K562 (cell line): ENCODE data around the gene KASH5. TPM values are rescaled to one million over a fixed set of nuclear protein-coding genes. Genes with fewer than 3 reads are reported as not detected.

Experiments
- CHAMP1 ChIP-seq: fragments of 450-650 bp; IDR thresholded peaks from 2 replicates; pipeline ENCODE4 v1.6.1; 2016; ENCODE audit warnings: mild to moderate bottlenecking
- CTCF ChIP-seq, 3 experiments: IDR thresholded peaks in 2 of 3; conservative IDR thresholded peaks in 1 of 3; 2 replicates each; pipeline ENCODE4 v1.5.1; 2011 to 2012; ENCODE audit warnings: low read length in 3 of 3, mild to moderate bottlenecking in 3 of 3, control low read depth in 2 of 3, improper control_type of control experiment in 1 of 3, inconsistent platforms in 1 of 3, low read depth in 1 of 3, mixed read lengths in 1 of 3, moderate library complexity in 1 of 3; ENCODE audit not compliant: insufficient read depth in 2 of 3
- ELK3 ChIP-seq: fragments of 450-650 bp; formaldehyde crosslinking; IDR thresholded peaks from 2 replicates; pipeline ENCODE4 v1.4.0; 2020; ENCODE audit warnings: mild to moderate bottlenecking
- FOXA1 ChIP-seq: fragments of 450-650 bp; IDR thresholded peaks from 2 replicates; pipeline ENCODE4 v1.6.1; 2016; ENCODE audit warnings: mild to moderate bottlenecking, borderline replicate concordance
- HDAC1 ChIP-seq, 2 experiments: fragments of 450-650 bp; IDR thresholded peaks; 2 replicates each; pipeline ENCODE4 v1.6.1; 2016 to 2017; ENCODE audit warnings: inconsistent platforms in 1 of 2, mild to moderate bottlenecking in 1 of 2, moderate library complexity in 1 of 2
- HDAC3 ChIP-seq: fragments of 450-650 bp; IDR thresholded peaks from 2 replicates; pipeline ENCODE4 v1.6.1; 2018; ENCODE audit warnings: borderline replicate concordance, mild to moderate bottlenecking, moderate library complexity; ENCODE audit not compliant: partially characterized antibody
- HSF4 ChIP-seq: fragments of 250-450 bp; sonication (Bioruptor Pico); IDR thresholded peaks from 2 replicates; pipeline ENCODE4 v2.1.2; 2022; ENCODE audit warnings: mild to moderate bottlenecking, moderate library complexity, borderline replicate concordance
- KAT7 ChIP-seq: sonication (generic); formaldehyde crosslinking; IDR thresholded peaks from 2 replicates; pipeline ENCODE4 v1.8.0; 2022; ENCODE audit warnings: missing genetic modification reagents, mild to moderate bottlenecking, borderline replicate concordance
- KAT8 ChIP-seq: fragments of 450-650 bp; IDR thresholded peaks from 2 replicates; pipeline ENCODE4 v1.6.1; 2016; ENCODE audit warnings: low read depth, mild to moderate bottlenecking
- NCOA4 ChIP-seq: fragments of 450-650 bp; IDR thresholded peaks from 2 replicates; pipeline ENCODE4 v1.6.1; 2018; ENCODE audit warnings: mild to moderate bottlenecking; ENCODE audit not compliant: partially characterized antibody
- RBM25 ChIP-seq: fragments of 200-400 bp; formaldehyde crosslinking; IDR thresholded peaks from 2 replicates; pipeline ENCODE4 v1.6.1; 2018; ENCODE audit warnings: low read length, low read depth, moderate library complexity; ENCODE audit not compliant: severe bottlenecking
- SMARCC2 ChIP-seq: fragments of 450-650 bp; IDR thresholded peaks from 2 replicates; pipeline ENCODE4 v1.6.1; 2017; ENCODE audit warnings: antibody characterized with exemption, moderate library complexity, mild to moderate bottlenecking, low read depth
- SOX6 ChIP-seq: fragments of 450-650 bp; IDR thresholded peaks from 2 replicates; pipeline ENCODE4 v1.6.1; 2014; ENCODE audit warnings: mild to moderate bottlenecking
- TAF7 ChIP-seq: fragments of 450-650 bp; IDR thresholded peaks from 2 replicates; pipeline ENCODE4 v1.6.1; 2016; ENCODE audit warnings: missing genetic modification characterization, missing compliant biosample characterization
- TFAP4 ChIP-seq: sonication (generic); formaldehyde crosslinking; IDR thresholded peaks from 2 replicates; pipeline ENCODE4 v1.8.0; 2022; ENCODE audit warnings: missing genetic modification reagents, mild to moderate bottlenecking, moderate library complexity, borderline replicate concordance
- ZFP36 ChIP-seq: fragments of 150-350 bp; IDR thresholded peaks from 2 replicates; pipeline ENCODE4 v1.6.1; 2018; ENCODE audit warnings: low read length, low read depth; ENCODE audit not compliant: partially characterized antibody
- ZKSCAN3 ChIP-seq: fragments of 250-450 bp; sonication (Bioruptor Pico); IDR thresholded peaks from 2 replicates; pipeline ENCODE4 v1.4.0; 2020
- ZNF398 ChIP-seq: fragments of 250-450 bp; sonication (Bioruptor Pico); IDR thresholded peaks from 2 replicates; pipeline ENCODE4 v1.8.0; 2021; ENCODE audit warnings: moderate library complexity, mild to moderate bottlenecking, inconsistent platforms
- ZNF79 ChIP-seq: fragments of 250-450 bp; sonication (Bioruptor Pico); IDR thresholded peaks from 2 replicates; pipeline ENCODE4 v1.4.0; 2020; ENCODE audit warnings: low read depth, mild to moderate bottlenecking, moderate library complexity
- polyA plus RNA-seq, 8 experiments: library from polyadenylated mRNA; depleted of rRNA in 4 of 8; stranded (reverse) in 5 of 8; unstranded in 3 of 8; fragments of >200 nt; fragmentation: Nextera tagmentation in 2 of 8; fragmentation: Illumina TruSeq in 1 of 8; extraction: Ambion mirVana in 2 of 8; extraction: Trizol in 1 of 8; gene quantifications; 2 replicates each; pipeline versions ENCODE4 v1.2.1 to v1.2.3, GENCODE V29; 2011 to 2014; ENCODE audit warnings: inconsistent platforms in 1 of 8, missing spikeins in 1 of 8
- total RNA-seq, 7 experiments: library from RNA; depleted of rRNA in 6 of 7; stranded (reverse); fragments of >200 nt in 6 of 7; fragmentation: Illumina TruSeq in 2 of 7; extraction: Trizol in 2 of 7; gene quantifications; 2 replicates each; pipeline versions ENCODE4 v1.2.1 to v1.2.3, GENCODE V29; 2011 to 2021; ENCODE audit warnings: low replicate concordance in 1 of 7

The KASH5 gene
- total and polyA plus RNA-seq, 9 of the 15 experiments (the other 6 are each of a cell fraction or from before 2014, with no cell fraction given) = 0.07 to 0.84 (median 0.34) TPM; not detected in 1

- TF ChIP-seq TFAP4 (CRISPR knock-in tag) = peak; percentile 50; the same call in 1 of the 2 replicates
- TF ChIP-seq SOX6 = peak; percentile 9; the same call in 1 of the 2 replicates
- no peak for TF ChIP-seq TAF7 (tag)
- peak; percentile 77; the same call in 1 of the 2 replicates for TF ChIP-seq KAT7 (CRISPR knock-in tag)
- TF ChIP-seq CTCF (IDR thresholded peaks at IDR 0.05 in 2 of 3, conservative IDR thresholded peaks at IDR 0.05 in 1 of 3; ENCODE audit: insufficient read depth in 2 of 3, low read depth in 1 of 3, low read length in 3 of 3) = peak; percentile 95 to 97 (median 97)
- no peak for TF ChIP-seq HDAC3
- no peak for TF ChIP-seq ZNF398
- 0 out of 2 replicates have a peak, but pooled peaks have one; percentile 21 for TF ChIP-seq KAT8
- no peak for TF ChIP-seq ZKSCAN3 (CRISPR knock-in tag)
- TF ChIP-seq CHAMP1 = no peak
- no peak for TF ChIP-seq SMARCC2
- TF ChIP-seq NCOA4 = peak; percentile 57
- TF ChIP-seq RBM25 = no peak
- TF ChIP-seq HDAC1 (IDR thresholded peaks at IDR 0.05) = peak in 1 of 2 experiments; percentile 77; a peak in 2 of 4 replicates
- TF ChIP-seq ZNF79 (CRISPR knock-in tag) = no peak
- TF ChIP-seq HSF4 (CRISPR knock-in tag) = no peak
- no peak for TF ChIP-seq FOXA1
- TF ChIP-seq ELK3 (CRISPR knock-in tag) = no peak
- TF ChIP-seq ZFP36 = peak; percentile 38
These were observed 3.7 kb downstream of the KASH5 start (continued) for GRCh38 chr19:49391581-49392399.
